ENCODE data around the gene SPATA33.
"Not testable (repeated sequence)": the region's sequence is repeated elsewhere in the genome, so short reads cannot be mapped to it uniquely, and the experiment has no call there.

Gene SPATA33

DNA sequence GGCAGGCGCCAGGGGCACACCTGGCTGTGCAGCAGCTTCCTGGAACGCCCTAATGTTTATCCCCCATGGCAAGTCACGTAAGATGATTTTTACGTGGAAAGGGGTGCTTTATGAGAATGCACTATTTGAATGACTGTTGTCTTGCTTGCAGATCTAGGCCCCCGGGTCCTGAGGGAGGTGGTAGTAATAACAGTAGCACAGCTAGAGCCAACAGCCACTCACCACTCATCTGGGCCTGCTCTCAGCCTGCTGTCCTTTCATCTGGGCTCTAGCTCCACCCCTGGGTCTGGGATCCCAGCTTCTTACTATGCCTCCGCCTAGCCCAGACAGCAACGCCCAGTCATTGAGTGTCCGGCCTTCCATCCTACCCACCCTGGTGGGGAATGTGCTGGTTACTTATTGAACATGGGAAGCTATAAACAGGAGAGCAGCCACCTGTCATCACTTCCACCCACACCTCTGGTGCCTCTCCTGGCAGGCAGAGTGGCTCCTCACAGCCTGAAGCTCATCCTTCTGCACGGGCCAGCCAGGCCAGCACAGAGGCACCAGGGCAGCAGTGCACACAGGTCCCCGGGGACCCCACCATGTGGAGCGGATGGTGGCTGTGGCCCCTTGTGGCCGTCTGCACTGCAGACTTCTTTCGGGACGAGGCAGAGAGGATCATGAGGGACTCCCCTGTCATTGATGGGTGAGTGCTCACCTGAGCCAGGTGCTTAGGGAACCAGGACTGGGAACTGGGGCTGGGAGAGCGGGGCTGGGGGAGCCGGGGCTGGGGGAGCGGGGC is 27.6 kb upstream of the SPATA33 start:
- no peak for DNase-seq (ENCODE audit: low spot score)

DNA sequence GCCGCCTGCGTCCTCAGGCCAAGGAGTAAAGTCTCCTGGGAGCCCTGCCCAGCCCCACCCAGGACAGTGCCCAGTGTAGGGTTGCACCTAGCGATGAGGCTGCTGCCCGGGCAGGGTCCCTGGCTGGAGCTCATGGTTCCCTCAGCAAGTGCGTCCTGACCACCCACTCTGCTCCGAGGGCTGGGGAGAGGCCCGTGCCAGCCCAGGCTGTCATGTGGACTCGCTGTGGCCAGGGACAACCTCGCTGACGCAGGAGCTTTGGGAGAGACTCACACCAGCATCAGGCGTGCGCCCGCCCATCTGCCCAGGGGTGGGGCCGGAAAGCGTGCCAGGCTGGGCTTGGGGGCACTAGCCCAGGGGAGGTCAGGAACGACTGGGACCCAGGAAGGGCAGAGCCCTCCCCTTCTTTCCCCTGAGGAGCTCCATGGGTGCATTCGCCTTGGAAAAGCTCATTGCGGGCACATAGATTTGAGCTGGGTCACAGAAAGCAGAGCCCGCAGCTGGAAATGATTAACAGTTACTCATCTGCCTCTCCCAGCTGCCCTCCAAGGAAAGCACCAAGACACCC is 24.5 kb upstream of the SPATA33 start:
- DNase-seq (ENCODE audit: low spot score) = peak; percentile 85

DNA sequence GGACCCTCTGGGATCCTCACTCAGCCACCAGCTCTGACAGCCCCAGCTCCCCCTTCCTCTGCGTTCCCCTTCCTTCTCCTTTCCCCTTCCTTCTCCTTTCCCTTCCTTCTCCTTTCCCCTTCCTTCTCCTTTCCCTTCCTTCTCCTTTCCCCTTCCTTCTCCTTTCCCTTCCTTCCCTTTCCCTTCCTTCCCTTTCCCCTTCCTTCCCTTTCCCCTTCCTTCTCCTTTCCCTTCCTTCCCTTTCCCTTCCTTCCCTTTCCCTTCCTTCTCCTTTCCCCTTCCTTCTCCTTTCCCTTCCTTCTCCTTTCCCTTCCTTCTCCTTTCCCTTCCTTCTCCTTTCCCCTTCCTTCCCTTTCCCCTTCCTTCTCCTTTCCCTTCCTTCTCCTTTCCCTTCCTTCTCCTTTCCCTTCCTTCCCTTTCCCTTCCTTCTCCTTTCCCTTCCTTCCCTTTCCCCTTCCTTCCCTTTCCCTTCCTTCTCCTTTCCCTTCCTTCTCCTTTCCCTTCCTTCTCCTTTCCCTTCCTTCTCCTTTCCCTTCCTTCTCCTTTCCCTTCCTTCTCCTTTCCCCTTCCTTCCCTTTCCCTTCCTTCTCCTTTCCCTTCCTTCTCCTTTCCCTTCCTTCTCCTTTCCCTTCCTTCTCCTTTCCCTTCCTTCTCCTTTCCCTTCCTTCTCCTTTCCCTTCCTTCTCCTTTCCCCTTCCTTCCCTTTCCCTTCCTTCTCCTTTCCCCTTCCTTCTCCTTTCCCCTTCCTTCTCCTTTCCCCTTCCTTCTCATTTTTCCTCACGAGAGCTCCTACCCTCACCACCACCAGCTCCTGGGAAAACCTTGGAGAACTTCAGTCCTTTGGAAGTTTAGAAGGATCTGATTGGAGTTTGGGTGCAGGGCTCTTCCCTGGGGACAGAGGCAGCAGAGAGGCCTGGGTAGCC is 22.9 kb upstream of the SPATA33 start:
- DNase-seq (ENCODE audit: low spot score) = not testable (repeated sequence)

DNA sequence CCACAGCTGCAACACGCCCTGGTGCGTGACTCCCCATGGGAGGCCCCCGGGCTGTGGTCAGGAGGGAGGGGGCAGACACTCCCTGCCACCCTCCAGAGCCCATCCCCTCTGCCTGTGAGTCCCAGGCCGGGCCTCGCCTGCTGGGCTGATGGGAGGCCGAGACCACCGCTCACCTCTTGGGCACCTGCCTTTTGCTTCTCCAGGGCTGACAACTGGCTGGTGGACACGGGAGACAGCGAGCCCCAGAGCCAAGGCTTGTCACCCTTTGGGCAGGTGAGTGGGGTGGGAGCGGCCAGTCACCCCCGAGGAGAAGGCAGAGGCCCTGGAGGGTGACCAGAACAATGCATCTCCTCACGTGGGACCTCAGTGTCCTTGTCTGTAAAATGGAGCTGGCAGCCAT is 21.0 kb upstream of the SPATA33 start:
- no peak for DNase-seq (ENCODE audit: low spot score)

DNA sequence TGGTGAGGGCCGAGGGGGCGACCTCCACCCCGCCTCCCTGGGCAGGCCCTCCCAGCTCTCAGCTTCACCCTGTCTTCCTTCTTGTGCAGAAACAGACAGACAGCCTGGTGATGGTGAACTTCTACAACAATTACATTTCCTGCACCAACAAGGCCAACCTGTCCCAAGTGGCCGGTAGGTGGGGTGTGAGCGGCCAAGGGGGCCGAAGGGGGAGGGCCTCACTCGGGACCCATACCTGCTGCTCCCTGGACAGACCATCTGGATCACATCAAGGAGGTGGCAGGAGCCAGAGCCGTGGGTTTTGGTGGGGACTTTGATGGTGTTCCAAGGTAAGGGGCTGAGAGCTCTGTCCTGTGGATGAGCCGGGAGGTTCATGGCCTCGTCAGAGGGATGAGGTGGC is 20.3 kb upstream of the SPATA33 start:
- DNase-seq (ENCODE audit: low spot score) = no peak

DNA sequence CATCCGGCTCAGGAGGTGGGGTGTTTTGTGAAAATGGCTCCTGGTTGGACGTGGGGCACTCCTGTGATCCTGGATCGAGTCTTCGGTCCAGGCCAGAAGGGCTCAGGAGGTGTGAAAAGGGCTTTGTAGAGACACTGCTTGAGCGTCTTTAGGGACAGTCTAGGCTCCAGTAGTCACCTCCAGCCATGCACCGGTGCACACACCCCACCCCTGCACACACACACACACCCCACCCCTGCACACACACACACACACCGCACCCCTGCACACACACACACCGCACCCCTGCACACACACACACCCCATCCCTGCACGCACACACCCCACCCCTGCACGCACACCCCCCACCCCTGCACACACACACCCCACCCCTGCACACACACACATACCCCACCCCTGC is 19.2 kb upstream of the SPATA33 start:
- DNase-seq (ENCODE audit: low spot score) = no peak

DNA sequence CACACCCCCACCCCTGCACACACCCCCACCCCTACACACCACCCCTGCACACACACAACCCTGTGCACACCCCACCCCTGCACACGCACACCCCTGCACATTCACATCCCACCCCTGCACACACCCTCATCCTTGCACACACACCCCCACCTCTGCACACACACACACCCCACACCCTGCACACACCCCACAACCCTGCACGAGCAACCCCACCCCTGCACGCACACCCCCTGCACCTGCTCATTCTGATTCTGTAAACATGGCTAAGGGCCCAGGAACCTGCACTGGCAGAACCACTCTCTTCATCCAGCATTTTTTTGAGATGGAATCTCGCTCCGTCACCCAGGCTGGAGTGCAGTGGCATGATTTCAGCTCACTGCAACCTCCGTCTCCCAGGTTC is 18.3 kb upstream of the SPATA33 start:
- DNase-seq (ENCODE audit: low spot score) = no peak

DNA sequence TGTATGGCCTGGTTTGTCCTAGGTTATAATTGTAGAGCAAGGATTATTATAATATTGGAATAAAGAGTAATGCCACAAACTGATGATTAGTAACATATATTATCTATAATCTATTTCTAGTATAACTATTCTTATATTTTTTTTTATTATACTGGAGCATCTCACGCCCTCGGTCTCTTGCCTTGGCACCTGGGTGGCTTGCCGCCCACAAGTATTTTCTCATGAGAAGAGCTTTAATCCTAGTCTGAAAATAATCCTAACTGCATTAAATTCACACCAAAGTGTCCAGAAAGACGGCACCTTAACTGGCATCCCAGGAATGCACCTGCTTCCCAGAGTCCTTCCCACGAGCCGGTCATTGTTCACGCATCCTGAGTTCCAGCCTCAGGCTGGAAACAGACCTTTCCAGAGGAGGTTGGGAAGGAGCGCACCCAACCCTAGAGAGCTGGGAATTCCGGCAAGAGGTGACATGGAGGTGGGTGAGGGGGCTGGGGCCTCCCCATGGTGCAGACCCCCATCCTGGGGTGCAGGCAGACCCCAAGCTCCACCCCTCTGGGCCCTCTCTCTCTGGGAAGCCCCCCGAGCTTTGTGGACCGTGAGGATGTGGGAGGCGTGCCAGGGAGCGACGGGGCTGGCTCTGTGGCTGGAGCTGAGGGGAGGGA is 16.0 kb upstream of the SPATA33 start:
- DNase-seq (ENCODE audit: low spot score) = no peak

DNA sequence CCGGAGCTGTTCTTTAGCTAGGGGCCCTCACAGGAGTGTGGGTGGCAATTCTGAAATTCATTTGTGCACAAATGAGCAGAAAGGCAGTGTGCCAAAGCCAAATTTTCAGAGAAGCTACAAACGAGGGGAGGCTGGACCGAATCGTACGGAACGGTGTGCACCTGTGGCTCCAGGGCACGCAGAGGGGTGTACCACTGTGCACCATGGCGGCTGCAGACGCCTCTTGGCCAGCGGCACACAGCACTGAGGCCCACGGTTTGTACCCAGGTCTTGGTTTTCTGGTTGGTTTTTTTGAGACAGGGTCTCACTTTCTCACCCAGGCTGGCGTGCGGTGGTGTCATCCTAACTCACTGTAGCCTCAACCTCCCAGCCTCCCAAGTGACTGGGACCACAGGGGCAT is 15.1 kb upstream of the SPATA33 start:
- no peak for DNase-seq (ENCODE audit: low spot score)

DNA sequence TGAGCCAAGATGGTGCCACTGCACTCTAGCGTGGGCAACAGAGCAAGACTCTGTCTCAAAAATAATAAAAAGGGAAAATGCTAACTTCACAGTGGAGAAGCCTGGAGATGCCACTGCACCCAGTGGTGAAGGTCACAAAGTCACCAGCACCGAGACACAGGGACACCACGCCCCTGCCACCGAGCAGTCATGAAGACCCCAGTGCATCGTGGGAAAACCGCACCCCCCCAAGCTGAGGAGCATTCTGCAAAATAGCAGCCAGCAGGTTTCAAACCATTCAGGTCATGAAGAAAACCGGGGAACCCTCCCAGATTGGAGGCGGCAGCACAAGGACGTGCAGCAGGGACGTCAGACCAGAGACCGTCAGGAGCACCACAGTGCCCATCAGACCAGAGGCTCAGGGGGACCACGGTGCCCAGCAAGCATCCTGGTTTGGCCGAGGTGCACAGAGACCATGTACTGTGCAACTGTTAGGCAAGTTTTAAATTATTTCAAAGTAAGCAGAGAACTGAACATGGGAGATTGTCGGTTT is 13.8 kb upstream of the SPATA33 start:
- DNase-seq (ENCODE audit: low spot score) = no peak

DNA sequence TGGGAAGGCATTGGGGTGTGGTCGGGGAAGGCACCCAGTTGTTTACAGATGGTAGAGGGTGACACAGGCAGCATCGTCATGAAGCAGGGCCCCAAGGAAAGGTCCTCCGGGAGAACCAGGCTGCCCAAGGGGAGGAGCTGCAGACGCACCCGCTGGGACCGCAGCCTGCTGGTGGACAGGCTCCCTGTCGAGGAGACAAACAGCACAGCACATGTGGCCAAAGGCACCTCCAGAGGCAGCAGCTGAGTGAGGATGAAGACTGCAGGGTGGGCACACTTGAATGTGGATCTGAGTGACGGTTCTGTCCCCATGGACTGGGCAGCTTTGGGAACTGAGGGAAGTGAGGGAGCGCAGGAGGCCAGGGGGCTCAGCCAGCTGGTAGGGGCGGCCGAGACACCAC is 12.5 kb upstream of the SPATA33 start:
- DNase-seq (ENCODE audit: low spot score) = no peak

DNA sequence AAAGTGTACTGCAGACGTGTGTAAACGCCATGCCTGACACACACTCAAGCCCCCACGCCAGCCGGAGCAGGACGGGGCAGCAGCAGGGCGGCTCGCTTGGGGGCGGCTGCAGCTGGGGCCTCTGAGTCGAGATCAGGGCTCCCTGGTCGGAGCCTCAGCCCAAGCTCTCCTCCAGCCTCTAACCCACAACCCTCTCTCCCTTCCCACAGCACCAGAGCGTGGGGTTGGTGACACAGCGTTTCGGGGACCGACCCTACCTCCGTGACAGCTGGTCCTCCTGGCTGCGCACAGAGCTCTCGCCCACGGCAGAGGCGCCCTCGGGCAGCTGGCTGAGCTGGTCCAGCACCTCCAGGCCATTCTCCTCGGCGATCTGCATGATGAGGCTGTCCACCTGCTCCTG is 11.4 kb upstream of the SPATA33 start:
- no peak for DNase-seq (ENCODE audit: low spot score)

DNA sequence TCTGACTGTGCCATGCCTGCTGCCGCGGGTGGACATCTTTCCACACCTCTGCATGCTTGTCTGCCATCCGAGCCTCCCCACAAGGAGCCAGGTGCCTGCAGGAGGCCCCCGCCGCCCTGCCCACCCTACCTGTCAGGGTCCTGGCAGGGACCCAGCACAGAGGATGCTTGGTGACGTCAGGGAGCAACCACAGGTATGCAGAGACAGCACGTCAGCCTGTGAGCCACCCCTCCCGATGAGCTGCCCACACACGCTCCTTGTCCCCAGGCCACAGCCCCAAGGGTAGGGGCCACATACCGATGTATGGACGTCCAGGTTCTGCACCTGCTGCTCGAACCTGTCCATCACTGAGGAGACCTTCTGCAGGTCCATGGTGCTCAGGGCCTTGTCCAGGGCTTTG is 10.7 kb upstream of the SPATA33 start:
- DNase-seq (ENCODE audit: low spot score) = no peak

DNA sequence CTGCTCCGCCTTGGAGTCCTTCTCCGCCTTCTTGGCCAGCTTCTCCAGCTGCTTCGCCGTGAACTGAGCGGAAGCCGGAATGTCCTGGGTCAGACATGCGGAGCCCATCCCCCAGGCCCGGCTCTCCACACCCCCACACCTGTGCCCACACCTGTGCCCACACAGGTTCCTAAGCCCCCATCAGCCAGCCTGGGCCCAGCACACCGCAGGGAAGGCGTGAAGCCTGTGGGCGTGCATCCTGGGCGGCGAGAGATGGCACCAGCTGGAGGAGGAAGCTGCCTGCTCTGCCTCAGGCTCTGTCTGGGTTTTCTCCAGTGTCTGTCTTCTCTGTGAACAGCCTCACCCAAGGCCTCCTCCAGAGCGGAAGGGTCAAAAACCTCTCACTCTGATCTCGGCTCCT is 6.1 kb upstream of the SPATA33 start:
- no peak for DNase-seq (ENCODE audit: low spot score)

DNA sequence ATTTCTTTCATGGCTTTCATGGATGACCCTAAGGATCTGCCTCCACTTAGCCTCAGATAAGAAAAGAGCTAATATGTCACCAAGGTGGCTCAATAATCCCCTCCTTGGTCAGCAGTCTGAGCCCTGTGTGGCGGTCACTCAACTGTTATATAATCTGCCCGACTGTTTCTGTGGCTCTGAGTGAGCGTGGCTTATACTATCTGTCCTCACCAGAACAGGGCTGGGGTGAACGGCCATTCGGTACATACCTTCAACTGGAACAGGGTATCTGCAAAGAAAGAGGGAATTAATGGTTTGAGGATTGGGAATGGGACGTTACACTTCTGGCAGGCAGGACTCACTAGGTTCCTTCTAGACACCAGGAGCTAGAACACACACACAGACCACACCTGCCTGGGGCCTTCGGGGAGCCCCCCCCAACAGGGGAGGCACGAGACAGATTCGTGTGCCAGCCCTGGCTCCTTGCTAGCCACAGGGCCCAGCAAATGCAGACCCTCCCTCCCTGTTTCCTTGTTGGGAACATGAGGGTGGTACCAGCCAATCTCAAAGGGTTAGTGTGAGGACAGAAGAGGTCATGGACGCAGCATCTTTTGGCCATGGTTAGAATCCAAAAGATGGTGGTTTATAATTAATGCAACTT is 3.9 kb upstream of the SPATA33 start:
- DNase-seq (ENCODE audit: low spot score) = no peak

DNA sequence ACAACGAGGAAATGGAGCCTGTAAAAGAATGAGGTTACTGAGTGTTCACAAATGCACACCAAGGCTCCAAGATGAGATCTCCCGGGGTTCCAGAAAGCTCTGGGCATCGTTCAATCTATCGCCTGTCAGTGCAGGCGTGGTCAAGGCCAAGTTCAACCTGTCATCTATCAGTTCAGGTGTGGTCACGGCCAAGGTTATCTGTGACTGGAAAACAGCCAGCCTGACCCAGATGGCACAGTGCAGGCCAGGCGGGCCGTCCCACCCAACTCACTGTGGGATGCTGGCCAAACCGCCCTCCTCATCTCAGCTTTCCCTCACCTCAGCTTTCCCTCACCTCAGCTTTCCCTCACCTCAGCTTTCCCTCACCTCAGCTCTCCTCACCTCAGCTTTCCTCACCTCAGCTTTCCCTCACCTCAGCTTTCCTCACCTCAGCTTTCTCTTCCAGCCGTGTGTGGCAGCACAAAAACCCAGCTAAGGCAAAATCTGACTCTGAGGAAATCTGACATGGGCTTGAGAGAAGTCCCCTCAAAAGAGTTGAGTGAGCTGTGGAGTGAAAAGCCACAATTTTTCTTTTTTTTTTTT is 2.5 kb upstream of the SPATA33 start:
- no peak for DNase-seq (ENCODE audit: low spot score)

DNA sequence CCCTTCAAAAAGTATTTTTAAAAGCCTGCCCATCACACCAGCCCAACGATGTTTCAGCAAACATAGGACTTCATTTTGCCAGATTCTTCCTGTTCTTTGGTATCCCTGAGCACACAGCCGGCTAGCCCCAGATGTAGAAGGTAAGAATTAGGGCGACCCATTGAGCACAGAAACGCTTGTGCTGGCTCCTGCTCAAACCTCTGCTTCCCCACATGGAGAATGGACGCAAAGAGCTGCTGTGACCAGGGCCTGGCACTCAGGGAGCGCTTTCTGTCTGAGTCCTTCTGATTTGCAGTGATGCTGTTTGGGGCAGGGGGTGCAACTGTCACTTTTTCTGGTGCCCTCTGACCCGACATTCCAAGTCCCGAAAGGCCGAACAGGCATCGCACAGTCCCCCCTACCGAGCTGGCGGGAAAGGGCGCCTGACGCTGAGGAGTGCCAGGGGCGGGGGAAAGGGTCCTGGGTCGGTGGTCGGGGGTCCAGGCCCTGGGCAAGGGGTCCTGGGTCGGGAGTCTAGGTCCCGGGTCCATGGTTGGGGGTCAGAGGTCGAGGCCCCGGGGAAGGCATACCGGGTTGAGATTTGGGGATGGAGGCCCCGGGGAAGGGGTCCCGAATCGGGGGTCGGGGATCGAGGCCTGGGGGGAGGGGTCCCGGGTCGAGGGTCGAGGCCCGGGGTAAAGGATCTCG is 1.1 kb upstream of the SPATA33 start:
- DNase-seq (ENCODE audit: low spot score) = no peak

DNA sequence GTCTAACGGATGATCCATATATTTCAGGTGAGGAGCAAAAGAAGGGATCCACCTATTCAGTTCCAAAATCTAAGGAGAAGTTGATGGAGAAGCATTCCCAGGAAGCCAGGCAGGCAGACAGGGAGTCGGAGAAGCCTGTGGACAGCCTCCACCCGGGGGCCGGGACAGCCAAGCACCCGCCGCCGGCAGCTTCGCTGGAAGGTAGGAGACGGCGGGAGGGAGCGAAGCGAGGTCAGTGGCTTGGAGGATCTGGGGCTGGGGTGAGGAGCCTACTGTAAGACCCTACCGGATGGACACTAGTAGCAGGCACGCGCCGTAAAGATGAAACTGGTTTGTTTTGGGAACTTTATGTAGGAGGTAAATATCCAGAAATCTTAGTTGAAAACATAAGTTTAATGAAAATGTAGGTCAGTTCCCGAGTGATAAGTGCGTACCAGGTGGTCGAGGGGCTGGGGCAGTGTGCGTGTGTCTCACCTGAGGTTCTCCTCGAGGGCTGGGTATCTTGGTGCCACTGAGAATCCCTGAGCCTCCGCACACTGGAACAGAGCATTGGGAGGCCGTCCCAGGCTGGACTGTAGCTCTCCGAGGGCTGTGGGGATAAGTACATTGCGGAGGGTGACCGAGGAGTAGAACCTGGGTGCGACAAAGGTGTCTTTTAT is 714 bp downstream of the SPATA33 start:
- DNase-seq (ENCODE audit: low spot score) = peak; percentile 43

DNA sequence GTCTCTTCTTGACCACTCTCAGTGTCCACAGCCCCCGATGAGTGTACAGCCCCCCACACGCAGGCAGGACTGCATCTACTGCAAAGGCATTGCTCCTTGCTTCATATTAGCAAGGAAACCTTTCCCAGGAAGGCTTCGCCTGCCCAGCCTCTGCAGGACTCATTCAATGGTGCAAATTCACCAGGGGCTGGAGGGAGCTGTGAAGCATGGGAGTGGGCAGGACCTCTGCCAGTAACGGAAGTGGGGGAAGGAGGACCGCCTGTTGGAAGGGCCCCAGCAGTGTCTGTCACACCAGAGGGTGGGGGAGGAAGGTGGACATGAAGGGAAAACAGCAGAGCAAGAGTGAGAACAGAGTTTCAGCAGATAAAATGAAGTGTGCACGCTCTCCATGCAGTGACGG is 2.5 kb downstream of the SPATA33 start:
- DNase-seq (ENCODE audit: low spot score) = no peak

DNA sequence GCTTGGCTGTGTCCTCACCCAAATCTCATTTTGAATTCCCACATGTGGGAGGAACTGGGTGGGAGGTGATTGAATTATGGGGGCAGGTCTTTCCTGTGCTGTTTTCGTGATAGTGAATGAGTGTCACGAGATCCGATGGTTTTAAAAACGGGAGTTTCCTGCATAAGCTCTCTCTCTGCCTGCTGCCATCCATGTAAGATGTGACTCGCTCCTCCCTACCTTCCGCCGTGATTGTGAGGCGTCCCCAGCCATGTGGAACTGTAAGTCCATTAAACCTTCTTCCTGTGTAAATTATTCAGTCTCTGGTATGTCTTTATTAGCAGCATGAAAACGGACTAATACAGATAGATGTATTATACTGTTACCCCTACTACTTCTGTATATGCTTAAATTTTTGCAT is 3.6 kb downstream of the SPATA33 start:
- no peak for DNase-seq (ENCODE audit: low spot score)

Measured in GM03348 (cell line).